ENCODE results near the gene BMP8B. TPM values are rescaled to one million over a fixed set of nuclear protein-coding genes. Genes with fewer than 3 reads are reported as not detected.

BMP8B gene
- total and polyA plus RNA-seq, 4 donors: 0.08 to 0.19 (median 0.18) TPM

- 86% methylated on average over 3 of the region's 3 CpGs for WGBS
- Histone ChIP-seq H3K9ac (ENCODE audit: low read depth in 1 of 2, low read length in 2 of 2) (no peak overlapping the region), H3K9me3 (ENCODE audit: control insufficient read depth in 4 of 4, low read length in 3 of 4) (no peaks in the 10 kb centered on the region), H3K4me3 (ENCODE audit: low read depth in 1 of 3, low read length in 3 of 3) (no peak overlapping the region), H3K36me3 (ENCODE audit: control insufficient read depth in 4 of 4, insufficient read depth in 3 of 4, low read depth in 1 of 4, low read length in 3 of 4) (no peaks in the 10 kb centered on the region), H3K4me1 (ENCODE audit: control insufficient read depth in 4 of 4, insufficient read depth in 4 of 4, low read length in 3 of 4) (peaks cover 0 to under 1% (median 0%) of the 10 kb centered on the region in 4 donors), H3K27me3 (ENCODE audit: control insufficient read depth in 4 of 4, insufficient read depth in 4 of 4, low read length in 3 of 4) (no peaks in the 10 kb centered on the region), H3K27ac (ENCODE audit: low read depth in 1 of 2, low read length in 2 of 2) (no peak overlapping the region)
- TF ChIP-seq HNF4A (conservative IDR thresholded peaks at IDR 0.05) (no peak), ZBTB33 (IDR thresholded peaks at IDR 0.05) (no peak), RAD21 (IDR thresholded peaks at IDR 0.05) (no peak), GABPA (IDR thresholded peaks at IDR 0.05 in 1 of 2, conservative IDR thresholded peaks at IDR 0.05 in 1 of 2) (no peak), MAX (IDR thresholded peaks at IDR 0.05) (no peak), YY1 (IDR thresholded peaks at IDR 0.05) (no peak), SP1 (IDR thresholded peaks at IDR 0.05) (no peak), FOXA1 (IDR thresholded peaks at IDR 0.05) (no peak), REST (IDR thresholded peaks at IDR 0.05) (no peak), CTCF (IDR thresholded peaks at IDR 0.05; ENCODE audit: low read depth, low read length, missing input control) (no peak), HNF4G (IDR thresholded peaks at IDR 0.05) (no peak), FOXA2 (IDR thresholded peaks at IDR 0.05) (no peak), JUND (IDR thresholded peaks at IDR 0.05) (no peak), ATF3 (IDR thresholded peaks at IDR 0.05) (no peak), EGR1 (IDR thresholded peaks at IDR 0.05; ENCODE audit: low read depth in 2 of 2) (no peak), RXRA (IDR thresholded peaks at IDR 0.05) (no peak), TAF1 (conservative IDR thresholded peaks at IDR 0.05) (no peak)
- no peak for DNase-seq (ENCODE audit: low spot score)
Observed at GRCh38 chr1:39812913-39813312, 24.2 kb upstream of the BMP8B start.

Measured in liver (tissue), 9 donors.